H7 (cell line): ENCODE measurements around the gene NCKAP5L. TPM values are rescaled to one million over a fixed set of nuclear protein-coding genes. Genes with fewer than 3 reads are reported as not detected.

Source experiments
- DNase-seq: peaks from one replicate; pipeline ENCODE4 v3.0.0; 2012
- H3K27me3 ChIP-seq: 2 replicates; pipeline ENCODE4 v1.6.0; 2011; ENCODE audit warnings: mild to moderate bottlenecking, low read length; ENCODE audit not compliant: control insufficient read depth, insufficient read depth
- H3K36me3 ChIP-seq: replicated peaks from 2 replicates; pipeline ENCODE4 v1.5.1; 2011; ENCODE audit warnings: low read length; ENCODE audit not compliant: control insufficient read depth, insufficient read depth
- H3K4me3 ChIP-seq: 2 replicates; pipeline ENCODE4 v1.5.1; 2011; ENCODE audit warnings: low read depth, mild to moderate bottlenecking, control low read depth, low read length, moderate library complexity; ENCODE audit not compliant: insufficient read depth
- total RNA-seq: library from RNA; depleted of rRNA; stranded (reverse); fragments of >200 nt; shearing (Covaris generic); gene quantifications from 2 replicates; pipeline ENCODE4 v1.2.3, GENCODE V29; 2014

Gene NCKAP5L
- total RNA-seq, 1 experiment from 2014 or later: 22.3 TPM

- no peaks in the 10 kb centered on the region; the same call in 1 of the 2 replicates for H3K27me3 ChIP-seq
- no peak for DNase-seq
- H3K4me3 ChIP-seq: no peak overlapping the region
- no peaks in the 10 kb centered on the region for H3K36me3 ChIP-seq
These were observed 18.9 kb upstream of the NCKAP5L start for GRCh38 chr12:49847161-49847560.

GRCh38 chr12:49846032-49846431 is 17.8 kb upstream of the NCKAP5L start:
- no peak for DNase-seq
- Histone ChIP-seq H3K27me3 (no peaks in the 10 kb centered on the region; the same call in 1 of the 2 replicates), H3K4me3 (no peak overlapping the region), H3K36me3 (no peaks in the 10 kb centered on the region)

GRCh38 chr12:49843876-49844437 is 15.7 kb upstream of the NCKAP5L start:
- H3K36me3 ChIP-seq: no peaks in the 10 kb centered on the region
- DNase-seq: no peak
- no peaks in the 10 kb centered on the region; the same call in 1 of the 2 replicates for H3K27me3 ChIP-seq
- no peak overlapping the region for H3K4me3 ChIP-seq

GRCh38 chr12:49843411-49843810 is 15.2 kb upstream of the NCKAP5L start:
- no peaks in the 10 kb centered on the region for H3K36me3 ChIP-seq
- H3K27me3 ChIP-seq: no peaks in the 10 kb centered on the region
- peak overlapping the region; percentile 80 for H3K4me3 ChIP-seq
- no peak for DNase-seq

- Histone ChIP-seq H3K27me3 (no peaks in the 10 kb centered on the region), H3K4me3 (peak within 1 kb of the TSS; percentile 80), H3K36me3 (no peaks in the 10 kb centered on the region)
- DNase-seq: peak; percentile 91
These were observed 14.5 kb upstream of the NCKAP5L start, which contains the start of gene BCDIN3D for GRCh38 chr12:49842519-49843352. Gene BCDIN3D (minus strand): TSS chr12:49843106. CDS start chr12:49843087, 19 bp downstream.

- Histone ChIP-seq H3K4me3 (no peak overlapping the region), H3K27me3 (no peaks in the 10 kb centered on the region), H3K36me3 (no peaks in the 10 kb centered on the region)
- peak; percentile 68 for DNase-seq
These were observed 10.9 kb upstream of the NCKAP5L start for GRCh38 chr12:49838973-49839633.

GRCh38 chr12:49832836-49833421 is 4.7 kb upstream of the NCKAP5L start:
- Histone ChIP-seq H3K36me3 (no peaks in the 10 kb centered on the region), H3K27me3 (no peaks in the 10 kb centered on the region), H3K4me3 (no peak overlapping the region)
- no peak for DNase-seq

- no peaks in the 10 kb centered on the region for H3K27me3 ChIP-seq
- H3K36me3 ChIP-seq: no peaks in the 10 kb centered on the region
- DNase-seq: no peak
- H3K4me3 ChIP-seq: no peak overlapping the region
These were observed 3.5 kb upstream of the NCKAP5L start for GRCh38 chr12:49831717-49832116.

GRCh38 chr12:49827401-49828099 is 663 bp downstream of the NCKAP5L start:
- Histone ChIP-seq H3K36me3 (no peaks in the 10 kb centered on the region; the same call in 1 of the 2 replicates), H3K27me3 (no peaks in the 10 kb centered on the region), H3K4me3 (peak overlapping the region; percentile 79)
- DNase-seq: peak; percentile 97

GRCh38 chr12:49827051-49827400 is 1.2 kb downstream of the NCKAP5L start:
- Histone ChIP-seq H3K27me3 (no peaks in the 10 kb centered on the region), H3K4me3 (peak overlapping the region; percentile 79), H3K36me3 (no peaks in the 10 kb centered on the region; the same call in 1 of the 2 replicates)
- no peak for DNase-seq

- Histone ChIP-seq H3K36me3 (no peaks in the 10 kb centered on the region; the same call in none of the 2 replicates), H3K4me3 (no peak overlapping the region), H3K27me3 (no peaks in the 10 kb centered on the region)
- DNase-seq: no peak
These were observed 2.2 kb downstream of the NCKAP5L start for GRCh38 chr12:49825971-49826421.

GRCh38 chr12:49825360-49825970 is 2.7 kb downstream of the NCKAP5L start:
- Histone ChIP-seq H3K4me3 (no peak overlapping the region), H3K36me3 (no peaks in the 10 kb centered on the region; the same call in none of the 2 replicates)
- DNase-seq: peak; percentile 66

GRCh38 chr12:49824895-49825294 is 3.3 kb downstream of the NCKAP5L start:
- DNase-seq: no peak
- H3K36me3 ChIP-seq: no peaks in the 10 kb centered on the region; the same call in none of the 2 replicates

More at GRCh38 chr12:49825360-49825970, 2.7 kb downstream of the NCKAP5L start:
- no peaks in the 10 kb centered on the region for H3K27me3 ChIP-seq

More at GRCh38 chr12:49824895-49825294, 3.3 kb downstream of the NCKAP5L start:
- H3K4me3 ChIP-seq: no peak overlapping the region
- no peaks in the 10 kb centered on the region for H3K27me3 ChIP-seq
